T47D (cell line): Measurements from ENCODE around the gene KCNN3.

ENCODE experiments used
- DNase-seq, 2 experiments: peaks; one replicate each; pipeline versions ENCODE4 v3.0.0 to v3.0.0-alpha.2; 2011 to 2012; ENCODE audit warnings: low read depth in 1 of 2, low spot score in 1 of 2
- JUND ChIP-seq: IDR thresholded peaks from 2 replicates; pipeline ENCODE4 v1.6.1; 2012; ENCODE audit warnings: low read depth
- in situ Hi-C: cut with HindIII; loops from 2 replicates; pipeline ENCODE4 v1.10.0; 2016; ENCODE audit warnings: low sequenced_read_pairs, low pct_unique_long_range_greater_than_20kb

KCNN3 gene

GRCh38 chr1:154743526-154744036, 126.5 kb downstream of the KCNN3 start:
- DNase-seq: no peak
- no peak for TF ChIP-seq JUND
- in situ Hi-C loops: no loop called here

GRCh38 chr1:154742606-154743005, 127.5 kb downstream of the KCNN3 start:
- TF ChIP-seq JUND: no peak
- in situ Hi-C loops: no loop called here
- DNase-seq: no peak

GRCh38 chr1:154741741-154742495, 128.2 kb downstream of the KCNN3 start:
- TF ChIP-seq JUND: no peak
- in situ Hi-C loops: no loop called here
- no peak for DNase-seq

GRCh38 chr1:154741327-154741726, 128.8 kb downstream of the KCNN3 start:
- DNase-seq: no peak
- no peak for TF ChIP-seq JUND
- in situ Hi-C loops: no loop called here

- TF ChIP-seq JUND: no peak
- in situ Hi-C loops: no loop called here
- DNase-seq: no peak
These were observed 130.4 kb downstream of the KCNN3 start for GRCh38 chr1:154739654-154740053.

GRCh38 chr1:154736841-154737240, 133.2 kb downstream of the KCNN3 start:
- DNase-seq: no peak
- TF ChIP-seq JUND: no peak
- in situ Hi-C loops: no loop called here

GRCh38 chr1:154735804-154736168, 134.3 kb downstream of the KCNN3 start:
- DNase-seq: no peak
- in situ Hi-C loops: no loop called here
- TF ChIP-seq JUND: no peak

- no peak for DNase-seq
- TF ChIP-seq JUND: no peak
- in situ Hi-C loops: no loop called here
These were observed 134.8 kb downstream of the KCNN3 start for GRCh38 chr1:154735061-154735803.

GRCh38 chr1:154733621-154734020, 136.5 kb downstream of the KCNN3 start:
- DNase-seq: no peak
- no peak for TF ChIP-seq JUND
- in situ Hi-C loops: no loop called here

- in situ Hi-C loops: no loop called here
- no peak for DNase-seq
- no peak for TF ChIP-seq JUND
These were observed 139.0 kb downstream of the KCNN3 start for GRCh38 chr1:154730986-154731489.

- no peak for TF ChIP-seq JUND
- in situ Hi-C loops: no loop called here
- peak in 1 of 2 experiments; percentile 48 for DNase-seq
These were observed 139.8 kb downstream of the KCNN3 start for GRCh38 chr1:154730259-154730658.

- no peak for TF ChIP-seq JUND
- DNase-seq: no peak
- in situ Hi-C loops: no loop called here
These were observed 140.5 kb downstream of the KCNN3 start for GRCh38 chr1:154729577-154729976.

- DNase-seq: no peak
- in situ Hi-C loops: no loop called here
- no peak for TF ChIP-seq JUND
These were observed 141.0 kb downstream of the KCNN3 start for GRCh38 chr1:154729031-154729442.
